Activated T-helper 17 cell treated with anti-CD3 and anti-CD28 coated beads, Interleukin-2, amount 50 U/mL, for 72 hours (primary cell): ENCODE data around the gene FAM120B. TPM values are rescaled to one million over a fixed set of nuclear protein-coding genes. Genes with fewer than 3 reads are reported as not detected.

Experiments
- ATAC-seq: fragments of 150-1000 bp; cut with Tn5 transposase; replicated peaks from 2 replicates; pipeline ENCODE4 v1.10.0; 2021; ENCODE audit warnings: mild to moderate bottlenecking, moderate library complexity
- H3K27ac Mint-ChIP-seq: one replicate; pipeline ENCODE4 v1.8.0; 2022; ENCODE audit warnings: mixed read lengths
- H3K27me3 Mint-ChIP-seq: one replicate; pipeline ENCODE4 v1.8.0; 2022; ENCODE audit warnings: mixed read lengths
- H3K36me3 Mint-ChIP-seq: one replicate; pipeline ENCODE4 v1.8.0; 2022; ENCODE audit warnings: low read depth, mild to moderate bottlenecking, mixed read lengths
- H3K4me1 Mint-ChIP-seq: one replicate; pipeline ENCODE4 v1.8.0; 2022; ENCODE audit warnings: mixed read lengths
- H3K4me3 Mint-ChIP-seq: one replicate; pipeline ENCODE4 v1.8.0; 2022; ENCODE audit warnings: mild to moderate bottlenecking, mixed read lengths
- H3K9me3 Mint-ChIP-seq: one replicate; pipeline ENCODE4 v1.8.0; 2022; ENCODE audit warnings: mixed read lengths
- total RNA-seq, 2 donors: library from RNA; stranded (reverse); gene quantifications; one replicate each; pipeline ENCODE4 v1.2.3, GENCODE V29; 2022

The FAM120B gene
- total RNA-seq, 2 donors from 2014 or later, result 22.5 to 27.4 TPM

- peaks cover 46% of the 10 kb centered on the region for H3K27me3 Mint-ChIP-seq
- peak overlapping the region; percentile 81 for H3K4me3 Mint-ChIP-seq
- H3K36me3 Mint-ChIP-seq, result peaks cover 6% of the 10 kb centered on the region
- no peaks in the 10 kb centered on the region for H3K9me3 Mint-ChIP-seq
- H3K4me1 Mint-ChIP-seq, result peaks cover 18% of the 10 kb centered on the region
- no peak for ATAC-seq
- H3K27ac Mint-ChIP-seq, result no peak overlapping the region
Observed at GRCh38 chr6:170288091-170288631, 18.4 kb upstream of the FAM120B start.

DNA sequence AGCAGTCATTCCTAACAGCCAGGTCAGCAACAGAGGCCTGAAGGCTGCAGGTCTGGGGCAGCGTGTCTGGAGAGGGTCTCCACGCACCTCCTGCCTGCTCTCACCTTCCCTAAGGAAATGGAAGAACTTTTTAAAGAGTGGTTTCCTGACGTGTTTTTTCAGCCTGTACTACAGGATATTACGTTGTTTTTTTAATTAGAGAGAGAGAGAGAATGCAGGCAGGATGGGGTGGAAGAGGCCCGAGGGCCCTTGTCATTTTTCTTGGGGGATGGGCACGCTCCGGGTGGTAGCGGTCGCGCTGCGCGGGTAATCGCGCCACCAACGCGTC is 17.7 kb upstream of the FAM120B start:
- Mint-ChIP-seq H3K27ac (no peak overlapping the region), H3K36me3 (peaks cover 6% of the 10 kb centered on the region), H3K9me3 (no peaks in the 10 kb centered on the region), H3K27me3 (peaks cover 53% of the 10 kb centered on the region), H3K4me3 (peak overlapping the region; percentile 81), H3K4me1 (peaks cover 18% of the 10 kb centered on the region)
- no peak for ATAC-seq

DNA sequence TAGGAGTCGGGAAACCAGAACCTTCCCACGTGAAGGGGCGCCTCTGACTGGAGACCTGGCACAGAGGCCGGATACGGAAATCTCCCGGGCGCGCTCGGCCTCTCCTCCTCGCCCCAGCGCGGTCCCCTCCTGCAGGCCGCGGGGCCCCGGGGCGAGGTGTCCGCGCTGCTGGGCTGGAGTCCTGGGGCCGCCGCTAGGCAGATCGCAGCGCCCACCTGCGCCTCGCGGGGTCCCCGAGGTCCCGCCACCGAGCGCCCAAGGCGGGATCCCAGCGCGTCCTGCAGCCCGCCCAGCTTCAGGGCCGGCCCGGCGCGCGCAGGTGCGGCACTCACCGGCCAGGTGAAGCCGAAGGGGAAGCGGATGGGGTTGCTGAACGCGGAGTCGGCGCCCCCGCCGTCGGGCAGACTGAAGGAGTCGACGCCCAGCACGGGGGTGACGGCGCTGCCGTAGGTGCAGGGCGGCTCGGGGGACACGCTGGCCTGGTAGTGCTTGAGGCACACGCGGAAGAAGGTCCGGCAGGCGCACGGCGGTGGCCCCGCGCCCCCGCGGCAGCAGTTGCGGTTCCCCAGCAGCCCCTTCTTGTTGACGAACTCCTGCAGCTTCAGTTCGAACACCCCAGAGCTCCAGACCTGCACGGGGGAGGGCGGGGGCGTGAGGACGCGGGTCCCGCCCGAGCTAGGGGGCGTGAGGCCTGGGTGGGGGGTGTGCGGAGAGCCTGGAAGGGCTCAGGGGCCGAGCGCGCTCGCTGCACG is 17.2 kb upstream of the FAM120B start:
- H3K27ac Mint-ChIP-seq, result no peak overlapping the region
- peaks cover 6% of the 10 kb centered on the region for H3K36me3 Mint-ChIP-seq
- no peaks in the 10 kb centered on the region for H3K9me3 Mint-ChIP-seq
- H3K4me3 Mint-ChIP-seq, result peak overlapping the region; percentile 81
- peaks cover 58% of the 10 kb centered on the region for H3K27me3 Mint-ChIP-seq
- peak; percentile 41 for ATAC-seq
- H3K4me1 Mint-ChIP-seq, result peaks cover 18% of the 10 kb centered on the region

DNA sequence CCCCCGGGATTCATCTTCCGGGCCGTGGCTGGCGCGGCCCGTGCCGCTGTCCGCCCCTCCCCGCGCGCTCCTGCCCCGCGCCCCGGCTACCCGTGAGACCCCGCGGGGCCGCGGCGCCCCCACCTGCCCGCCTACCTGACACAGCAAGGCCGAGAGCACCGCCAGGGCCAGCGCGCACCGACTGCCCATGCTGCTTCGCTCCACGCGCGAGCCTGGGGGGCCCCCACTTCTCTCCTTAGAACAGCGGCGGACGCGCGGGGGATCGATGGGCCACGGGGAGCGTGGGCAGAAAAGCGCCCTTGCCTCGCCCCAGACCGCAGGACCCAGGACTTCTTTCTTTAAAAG is 16.6 kb upstream of the FAM120B start:
- Mint-ChIP-seq H3K4me1 (peaks cover 18% of the 10 kb centered on the region), H3K27ac (no peak overlapping the region), H3K9me3 (no peaks in the 10 kb centered on the region), H3K27me3 (peaks cover 63% of the 10 kb centered on the region), H3K4me3 (peak overlapping the region; percentile 81), H3K36me3 (peaks cover 6% of the 10 kb centered on the region)
- no peak for ATAC-seq

GRCh38 chr6:170290296-170291128 is 16.0 kb upstream of the FAM120B start, which contains the start of gene DLL1:
TSS of gene DLL1 (minus strand) at chr6:170291078. CDS start at chr6:170290139, 939 bp downstream.
- peaks cover 18% of the 10 kb centered on the region for H3K4me1 Mint-ChIP-seq
- peak within 1 kb of the TSS; percentile 70 for H3K27ac Mint-ChIP-seq
- H3K4me3 Mint-ChIP-seq, result peak within 1 kb of the TSS; percentile 88
- peaks cover 6% of the 10 kb centered on the region for H3K36me3 Mint-ChIP-seq
- peak; percentile 21 for ATAC-seq
- no peaks in the 10 kb centered on the region for H3K9me3 Mint-ChIP-seq
- peaks cover 60% of the 10 kb centered on the region for H3K27me3 Mint-ChIP-seq

DNA sequence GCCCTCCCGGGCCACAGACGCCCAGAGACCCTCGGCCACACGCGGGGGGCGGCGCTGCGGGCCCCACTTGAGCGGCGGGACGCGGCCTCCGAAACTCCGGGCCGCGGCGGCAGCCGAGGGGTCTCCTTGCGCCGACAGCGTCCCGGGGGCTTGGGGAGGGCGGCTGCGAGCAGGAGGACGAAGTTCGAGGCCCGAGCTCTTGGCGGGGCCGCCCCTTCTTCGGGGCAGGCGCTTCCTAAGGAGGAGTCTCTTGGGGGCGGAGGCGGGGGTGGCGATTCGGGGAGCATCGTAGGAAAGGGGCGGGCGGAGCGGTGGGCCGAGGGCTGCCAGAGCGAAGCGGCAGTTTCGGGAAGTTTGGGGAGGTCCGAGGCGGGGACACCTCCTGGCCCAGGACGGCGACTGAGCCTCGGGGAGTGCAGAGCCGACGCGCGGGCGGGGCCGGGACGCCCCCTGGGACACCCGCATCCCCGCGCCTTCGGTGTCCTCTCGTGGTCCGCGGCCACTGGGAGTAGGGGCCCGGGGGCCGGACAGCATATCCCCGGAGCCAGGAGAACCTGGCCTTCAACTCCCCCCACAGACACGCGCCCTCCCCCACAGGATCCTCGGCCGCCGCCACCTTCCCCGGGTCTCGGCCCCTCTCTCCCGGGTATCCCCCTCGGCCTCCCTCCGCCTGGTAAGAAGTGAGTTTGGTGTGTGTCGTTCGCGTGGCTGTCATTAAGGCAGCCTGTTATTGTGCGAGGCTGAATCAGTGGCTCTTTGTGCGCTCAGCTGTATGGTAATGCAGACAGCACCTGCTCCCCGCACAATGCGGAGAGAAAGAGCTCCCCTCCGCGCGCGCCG is 15.1 kb upstream of the FAM120B start:
- Mint-ChIP-seq H3K4me1 (peaks cover 18% of the 10 kb centered on the region), H3K9me3 (no peaks in the 10 kb centered on the region), H3K36me3 (peaks cover 6% of the 10 kb centered on the region), H3K4me3 (peak overlapping the region; percentile 88), H3K27me3 (peaks cover 55% of the 10 kb centered on the region), H3K27ac (peak overlapping the region; percentile 70)
- ATAC-seq, result peak; percentile 47

DNA sequence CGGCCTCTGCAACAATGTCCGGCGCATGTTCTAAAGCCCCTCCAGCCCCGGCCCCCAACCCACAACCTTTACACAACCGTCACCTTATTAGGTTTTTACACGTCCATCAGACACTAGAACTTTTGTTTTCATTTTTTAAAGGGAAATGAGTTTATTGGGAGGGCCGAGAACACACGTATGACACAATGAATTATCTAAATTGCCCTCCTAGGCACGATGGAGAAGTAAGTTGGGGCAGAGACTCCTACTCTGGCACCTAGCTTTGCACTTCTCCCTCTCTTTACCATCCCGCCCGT is 14.5 kb upstream of the FAM120B start:
- peaks cover 51% of the 10 kb centered on the region for H3K27me3 Mint-ChIP-seq

GRCh38 chr6:170292407-170293158 is 14.0 kb upstream of the FAM120B start:
- Mint-ChIP-seq H3K4me3 (peak overlapping the region; percentile 88), H3K36me3 (peaks cover 6% of the 10 kb centered on the region), H3K27me3 (peaks cover 51% of the 10 kb centered on the region), H3K27ac (no peak overlapping the region), H3K4me1 (peaks cover 18% of the 10 kb centered on the region), H3K9me3 (no peaks in the 10 kb centered on the region)
- no peak for ATAC-seq

More for the DNA sequence above, 14.5 kb upstream of the FAM120B start:
- Mint-ChIP-seq H3K27ac (peak overlapping the region; percentile 70), H3K36me3 (peaks cover 6% of the 10 kb centered on the region), H3K4me1 (peaks cover 18% of the 10 kb centered on the region), H3K9me3 (no peaks in the 10 kb centered on the region), H3K4me3 (peak overlapping the region; percentile 88)
- ATAC-seq, result no peak

- Mint-ChIP-seq H3K27me3 (peaks cover 48% of the 10 kb centered on the region), H3K27ac (no peak overlapping the region), H3K4me3 (peak overlapping the region; percentile 88), H3K9me3 (no peaks in the 10 kb centered on the region), H3K36me3 (peaks cover under 1% of the 10 kb centered on the region), H3K4me1 (peaks cover 15% of the 10 kb centered on the region)
- ATAC-seq, result no peak
Observed at GRCh38 chr6:170293341-170294231, 13.0 kb upstream of the FAM120B start.

DNA sequence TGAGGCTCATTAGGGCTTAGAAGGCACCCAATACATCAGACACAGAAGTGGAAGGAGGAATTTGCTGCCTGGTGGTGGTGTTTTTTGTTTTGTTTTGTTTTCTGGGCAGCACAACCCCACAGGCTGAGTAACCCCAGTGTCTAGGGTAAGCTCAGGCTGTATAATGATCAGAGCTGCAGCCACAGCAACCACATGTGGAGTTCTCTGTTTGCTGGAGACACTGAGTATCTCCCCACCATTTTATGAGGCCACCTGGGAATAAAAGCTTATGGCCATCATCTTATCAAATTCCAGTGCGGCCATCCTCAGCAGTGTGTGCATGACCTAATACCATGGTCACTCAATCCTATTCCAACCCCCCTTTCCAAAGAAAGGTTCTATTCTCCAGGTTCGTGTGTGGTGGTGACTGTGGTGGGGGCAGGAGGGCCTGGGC is 12.2 kb upstream of the FAM120B start:
- Mint-ChIP-seq H3K36me3 (no peaks in the 10 kb centered on the region), H3K27me3 (peaks cover 48% of the 10 kb centered on the region), H3K9me3 (no peaks in the 10 kb centered on the region), H3K4me1 (peaks cover 10% of the 10 kb centered on the region), H3K4me3 (peak overlapping the region; percentile 50), H3K27ac (no peak overlapping the region)
- ATAC-seq, result no peak

GRCh38 chr6:170294813-170295509 is 11.6 kb upstream of the FAM120B start:
- no peak for ATAC-seq
- no peak overlapping the region for H3K27ac Mint-ChIP-seq
- H3K36me3 Mint-ChIP-seq, result no peaks in the 10 kb centered on the region
- peaks cover 50% of the 10 kb centered on the region for H3K27me3 Mint-ChIP-seq
- peak overlapping the region; percentile 50 for H3K4me3 Mint-ChIP-seq
- H3K9me3 Mint-ChIP-seq, result no peaks in the 10 kb centered on the region
- peaks cover 10% of the 10 kb centered on the region for H3K4me1 Mint-ChIP-seq

DNA sequence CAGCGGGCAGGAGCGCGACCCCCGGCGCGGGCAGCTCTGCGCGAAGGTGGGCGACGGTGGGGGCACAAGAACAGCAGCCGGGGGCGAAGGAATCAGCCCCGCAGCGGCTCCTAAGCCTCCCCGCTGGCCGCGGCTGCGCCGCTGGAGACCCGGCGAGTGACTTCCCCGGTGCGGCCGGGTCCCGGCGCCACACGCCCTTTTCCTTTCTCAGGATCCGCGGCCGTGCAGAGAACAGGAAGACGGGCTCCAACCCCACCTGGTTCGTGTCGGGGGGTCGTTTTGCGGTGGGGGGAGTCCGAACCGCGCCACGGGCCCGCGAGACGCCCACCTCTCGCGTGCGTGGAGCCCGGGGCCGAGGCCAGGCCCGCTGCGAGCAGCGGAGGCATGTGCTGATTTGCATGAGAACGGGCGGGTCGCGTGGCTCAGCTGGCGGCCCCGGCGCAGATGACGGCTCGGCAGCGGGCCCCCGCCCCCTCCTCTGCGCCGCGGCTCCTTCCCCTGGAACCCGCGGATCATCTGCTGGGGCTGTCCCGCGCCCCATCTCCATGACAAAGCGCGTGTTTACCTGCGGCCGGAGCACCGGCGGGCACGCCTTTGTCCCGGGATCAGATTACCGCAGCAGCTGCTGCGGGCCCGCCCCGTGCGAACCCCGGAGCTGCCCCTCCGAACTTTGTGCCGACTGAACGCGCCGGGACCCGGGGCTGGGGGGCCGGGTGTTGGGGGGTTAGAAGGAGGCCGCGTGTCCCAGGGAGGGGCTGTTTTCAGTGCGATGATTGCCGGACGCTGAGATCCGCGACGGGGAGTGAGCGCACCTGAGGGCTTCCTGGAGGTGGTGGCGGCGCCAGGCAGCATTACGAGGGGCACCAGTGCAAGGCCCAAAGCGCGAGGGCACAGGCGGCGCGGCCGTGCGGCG is 10.8 kb upstream of the FAM120B start:
- Mint-ChIP-seq H3K27ac (no peak overlapping the region), H3K9me3 (no peaks in the 10 kb centered on the region), H3K36me3 (no peaks in the 10 kb centered on the region)

More for the DNA sequence above, 10.8 kb upstream of the FAM120B start:
- Mint-ChIP-seq H3K27me3 (peaks cover 47% of the 10 kb centered on the region), H3K4me1 (peaks cover 10% of the 10 kb centered on the region), H3K4me3 (peak overlapping the region; percentile 50)
- peak; percentile 76 for ATAC-seq
